Uterus (tissue), 4 donors: ENCODE data around the gene LAMA5. TPM values are rescaled to one million over a fixed set of nuclear protein-coding genes. Genes with fewer than 3 reads are reported as not detected.

ENCODE experiments used
- DNase-seq, 2 donors: peaks; one replicate each; pipeline ENCODE4 v3.0.0-alpha.2; 2019 to 2020
- H3K27ac ChIP-seq, 2 donors: fragments of 200-600 bp; sonication (generic); 1 replicate in 1 of 2; 2 replicates in 1 of 2; pipeline ENCODE4 v1.5.1; 2016 to 2018
- H3K27me3 ChIP-seq, 2 donors: fragments of 200-600 bp; sonication (generic); one replicate each; pipeline ENCODE4 v1.5.1; 2018 to 2019; ENCODE audit warnings: control low read depth in 1 of 2
- H3K36me3 ChIP-seq, 2 donors: fragments of 200-600 bp; sonication (generic); one replicate each; pipeline ENCODE4 v1.5.1; 2019; ENCODE audit warnings: control low read depth in 1 of 2
- H3K4me1 ChIP-seq, 2 donors: fragments of 200-600 bp; sonication (generic); one replicate each; pipeline ENCODE4 v1.5.1; 2018 to 2019; ENCODE audit warnings: control low read depth in 1 of 2
- H3K4me3 ChIP-seq, 2 donors: fragments of 200-600 bp; sonication (generic); 1 replicate in 1 of 2; 2 replicates in 1 of 2; pipeline ENCODE4 v1.5.1; 2018 to 2019; ENCODE audit warnings: mild to moderate bottlenecking in 1 of 2
- H3K9me3 ChIP-seq, 2 donors: fragments of 200-600 bp; sonication (generic); one replicate each; pipeline ENCODE4 v1.5.1; 2019; ENCODE audit warnings: control low read depth in 1 of 2
- POLR2A ChIP-seq, 2 donors: fragments of 450-650 bp; IDR thresholded peaks; one replicate each; pipeline ENCODE4 v1.6.1; 2016; ENCODE audit warnings: antibody characterized with exemption in 2 of 2, mild to moderate bottlenecking in 1 of 2, moderate library complexity in 1 of 2
- intact Hi-C: fragments of 100-400 bp; cut with DNase I; formaldehyde crosslinking; loops from one replicate; pipeline ENCODE4 v1.15.1; 2023; ENCODE audit warnings: low total_unique reads
- total RNA-seq, 4 donors: library from RNA; depleted of rRNA in 3 of 4; stranded (reverse); fragments of >200 nt in 3 of 4; gene quantifications; one replicate each; pipeline versions ENCODE4 v1.1.0 to v1.2.4, GENCODE V29; 2014 to 2023
- TF ChIP-seq, protein P1 (sequence below), 4 experiments: fragments of 200-600 bp in 2 of 4; fragments of 450-650 bp in 2 of 4; sonication (generic) in 2 of 4; IDR thresholded peaks; one replicate each; pipeline ENCODE4 v1.5.1; 2016 to 2019; ENCODE audit warnings: antibody characterized with exemption in 4 of 4, mild to moderate bottlenecking in 2 of 4, moderate library complexity in 1 of 4
- donor health status: DM: yes; HTN: yes; CAD: no.

Gene LAMA5
- total RNA-seq, 4 donors from 2014 or later = 50.6 to 375 (median 90.8) TPM

GRCh38 chr20:62331347-62331746 lies 35.8 kb downstream of the LAMA5 start:
- no peaks in the 10 kb centered on the region for H3K36me3 ChIP-seq
- intact Hi-C loops = no loop called here
- no peak for TF ChIP-seq POLR2A (IDR thresholded peaks at IDR 0.05)
- TF ChIP-seq, protein P1, sequence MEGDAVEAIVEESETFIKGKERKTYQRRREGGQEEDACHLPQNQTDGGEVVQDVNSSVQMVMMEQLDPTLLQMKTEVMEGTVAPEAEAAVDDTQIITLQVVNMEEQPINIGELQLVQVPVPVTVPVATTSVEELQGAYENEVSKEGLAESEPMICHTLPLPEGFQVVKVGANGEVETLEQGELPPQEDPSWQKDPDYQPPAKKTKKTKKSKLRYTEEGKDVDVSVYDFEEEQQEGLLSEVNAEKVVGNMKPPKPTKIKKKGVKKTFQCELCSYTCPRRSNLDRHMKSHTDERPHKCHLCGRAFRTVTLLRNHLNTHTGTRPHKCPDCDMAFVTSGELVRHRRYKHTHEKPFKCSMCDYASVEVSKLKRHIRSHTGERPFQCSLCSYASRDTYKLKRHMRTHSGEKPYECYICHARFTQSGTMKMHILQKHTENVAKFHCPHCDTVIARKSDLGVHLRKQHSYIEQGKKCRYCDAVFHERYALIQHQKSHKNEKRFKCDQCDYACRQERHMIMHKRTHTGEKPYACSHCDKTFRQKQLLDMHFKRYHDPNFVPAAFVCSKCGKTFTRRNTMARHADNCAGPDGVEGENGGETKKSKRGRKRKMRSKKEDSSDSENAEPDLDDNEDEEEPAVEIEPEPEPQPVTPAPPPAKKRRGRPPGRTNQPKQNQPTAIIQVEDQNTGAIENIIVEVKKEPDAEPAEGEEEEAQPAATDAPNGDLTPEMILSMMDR (IDR thresholded peaks at IDR 0.05) = no peak
- no peaks in the 10 kb centered on the region for H3K27me3 ChIP-seq
- no peak overlapping the region for H3K4me3 ChIP-seq
- no peaks in the 10 kb centered on the region for H3K9me3 ChIP-seq
- no peak overlapping the region for H3K27ac ChIP-seq
- no peaks in the 10 kb centered on the region for H3K4me1 ChIP-seq
- no peak for DNase-seq

- no peak for DNase-seq
- no peaks in the 10 kb centered on the region for H3K4me1 ChIP-seq
- no peak overlapping the region for H3K27ac ChIP-seq
- H3K4me3 ChIP-seq = no peak overlapping the region
- no peaks in the 10 kb centered on the region for H3K9me3 ChIP-seq
- intact Hi-C loops = no loop called here
- H3K36me3 ChIP-seq = no peaks in the 10 kb centered on the region
- TF ChIP-seq, protein P1 (IDR thresholded peaks at IDR 0.05) = no peak
- no peak for TF ChIP-seq POLR2A (IDR thresholded peaks at IDR 0.05)
- H3K27me3 ChIP-seq = no peaks in the 10 kb centered on the region
Measured at GRCh38 chr20:62330576-62331317, 36.4 kb downstream of the LAMA5 start.

DNA sequence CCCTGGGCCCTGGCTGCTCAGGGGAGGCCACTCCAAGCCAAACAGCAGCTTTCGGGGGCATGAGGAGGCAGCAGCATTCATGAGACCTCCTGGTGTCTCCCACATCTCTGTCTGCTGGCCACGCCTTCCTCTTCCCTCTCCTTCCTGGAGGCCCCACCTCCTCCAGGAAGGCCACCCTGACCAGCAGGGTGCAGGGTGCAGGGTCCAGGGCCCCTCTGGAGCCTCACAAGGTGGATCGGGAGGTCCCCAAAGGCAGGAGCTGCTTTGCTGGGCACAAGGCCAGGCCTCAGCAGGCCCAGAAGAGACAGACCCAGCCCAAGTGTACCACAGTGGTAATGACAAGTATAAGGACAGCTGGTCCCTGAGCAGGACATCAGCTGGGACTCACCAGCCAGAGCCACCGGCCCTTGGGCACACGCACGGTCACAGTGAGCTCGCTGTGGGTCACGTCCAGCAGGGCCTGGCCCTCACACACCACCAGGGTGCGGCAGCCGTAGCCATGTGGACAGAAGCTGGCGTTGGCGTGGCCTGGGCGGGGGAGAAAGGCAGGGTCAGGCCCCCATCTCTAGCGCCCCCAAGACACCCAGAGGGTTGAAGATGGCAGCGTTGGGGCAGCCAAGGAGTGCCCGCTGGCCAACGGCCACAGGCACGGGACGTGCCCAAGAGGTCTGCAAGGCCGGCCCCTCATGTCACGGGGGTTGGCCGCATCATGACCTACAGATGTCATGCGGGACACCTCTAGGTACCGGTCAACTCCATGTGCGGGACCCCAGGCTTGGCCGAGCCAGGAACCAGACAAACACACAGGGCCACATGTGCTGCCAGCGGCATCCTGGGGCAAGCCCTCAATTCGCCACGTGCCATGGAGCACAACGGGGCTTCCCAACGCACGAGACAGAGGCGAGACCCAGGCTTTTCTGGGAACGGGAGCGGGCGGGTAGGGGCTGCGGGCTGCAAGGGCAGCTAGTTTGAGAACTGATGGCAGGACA lies 37.4 kb downstream of the LAMA5 start:
- Histone ChIP-seq H3K4me1 (no peaks in the 10 kb centered on the region), H3K36me3 (no peaks in the 10 kb centered on the region), H3K4me3 (no peak overlapping the region), H3K9me3 (no peaks in the 10 kb centered on the region), H3K27ac (no peak overlapping the region), H3K27me3 (no peaks in the 10 kb centered on the region)
- intact Hi-C loops = no loop called here
- TF ChIP-seq, protein P1 (IDR thresholded peaks at IDR 0.05) = no peak
- no peak for TF ChIP-seq POLR2A (IDR thresholded peaks at IDR 0.05)
- no peak for DNase-seq

DNA sequence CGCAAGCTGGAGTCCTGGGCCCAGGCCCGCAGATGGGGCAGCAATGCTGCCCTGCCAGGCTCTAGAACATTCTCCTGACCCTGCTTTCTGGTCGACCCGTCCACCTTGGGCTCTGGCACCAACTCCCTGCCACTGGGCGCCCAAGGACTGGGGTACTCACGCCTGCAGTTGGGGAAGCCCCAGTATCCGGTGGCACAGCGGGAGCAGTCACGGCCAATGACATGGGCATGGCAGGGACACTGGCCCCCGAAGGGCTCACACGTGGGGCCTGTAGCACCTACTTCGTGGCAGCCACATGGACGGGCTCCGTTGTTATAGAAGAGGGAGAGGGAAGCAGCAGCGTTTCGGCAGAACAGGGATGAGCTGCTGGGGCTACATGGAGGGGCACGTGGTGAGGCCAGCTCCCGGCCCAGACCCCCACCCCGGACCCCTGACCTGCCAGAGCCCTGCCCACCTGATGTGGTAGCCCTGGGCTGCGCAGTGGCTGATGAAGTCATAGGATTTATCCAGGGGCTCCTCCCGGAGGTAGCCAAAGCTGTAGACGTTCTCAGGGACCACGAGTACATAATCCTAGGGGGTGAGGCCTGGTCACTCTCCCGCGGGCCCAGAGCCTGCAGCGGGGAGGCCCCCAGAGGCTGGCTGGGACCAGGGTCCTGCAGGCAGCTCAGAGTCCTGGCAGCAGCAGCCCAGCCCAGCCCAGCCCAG lies 38.3 kb downstream of the LAMA5 start:
- Histone ChIP-seq H3K9me3 (no peaks in the 10 kb centered on the region), H3K27me3 (no peaks in the 10 kb centered on the region), H3K36me3 (no peaks in the 10 kb centered on the region), H3K4me1 (no peaks in the 10 kb centered on the region), H3K27ac (no peak overlapping the region), H3K4me3 (no peak overlapping the region)
- DNase-seq = no peak
- TF ChIP-seq POLR2A (IDR thresholded peaks at IDR 0.05) = no peak
- TF ChIP-seq, protein P1 (IDR thresholded peaks at IDR 0.05) = no peak
- intact Hi-C loops = no loop called here
